Calu3 (cell line): Measurements from ENCODE around the gene TBXAS1. TPM values are rescaled to one million over a fixed set of nuclear protein-coding genes. Genes with fewer than 3 reads are reported as not detected.

Source experiments
- BruUV-seq: library from RNA; stranded (reverse); fragments of 400-500 nt; replicated peaks from 2 replicates; lab custom pipeline; 2021; lab: Mats Ljungman, UMichigan
- CTCF ChIA-PET: fragments of 300-600 bp; sonication (Branson Sonifier 250); formaldehyde crosslinking; loops from one replicate; lab custom pipeline; 2022; ENCODE audit warnings: antibody characterized with exemption; lab: Charles Lee
- DNase-seq: peaks from one replicate; pipeline ENCODE4 v3.0.0; 2022
- H3K27ac Mint-ChIP-seq: one replicate; pipeline ENCODE4 v1.8.0; 2022; ENCODE audit warnings: mixed read lengths; ENCODE audit not compliant: unreplicated experiment
- H3K27me3 Mint-ChIP-seq: one replicate; pipeline ENCODE4 v1.8.0; 2022; ENCODE audit warnings: mixed read lengths; ENCODE audit not compliant: unreplicated experiment
- H3K36me3 Mint-ChIP-seq: one replicate; pipeline ENCODE4 v1.8.0; 2022; ENCODE audit warnings: mild to moderate bottlenecking, moderate library complexity, mixed read lengths; ENCODE audit not compliant: insufficient read depth, unreplicated experiment
- H3K4me1 Mint-ChIP-seq: one replicate; pipeline ENCODE4 v1.8.0; 2022; ENCODE audit warnings: mild to moderate bottlenecking, low read depth, mixed read lengths; ENCODE audit not compliant: unreplicated experiment
- H3K4me3 Mint-ChIP-seq: one replicate; pipeline ENCODE4 v1.8.0; 2022; ENCODE audit warnings: mild to moderate bottlenecking, low read depth, moderate library complexity, mixed read lengths; ENCODE audit not compliant: unreplicated experiment
- H3K9me3 Mint-ChIP-seq: one replicate; pipeline ENCODE4 v1.8.0; 2022; ENCODE audit warnings: low read depth, mixed read lengths; ENCODE audit not compliant: unreplicated experiment
- intact Hi-C: fragments of 100-400 bp; cut with micrococcal nuclease; formaldehyde crosslinking; loops from one replicate; pipeline ENCODE4 v1.10.0; 2022; ENCODE audit not compliant: unreplicated experiment
- total RNA-seq: library from RNA; stranded (reverse); gene quantifications from 2 replicates; pipeline ENCODE4 v1.2.3, GENCODE V29; 2022
- TF ChIP-seq, protein P1 (sequence below): fragments of 200-600 bp; IDR thresholded peaks from one replicate; pipeline ENCODE4 v1.8.0; 2022; ENCODE audit warnings: antibody characterized with exemption; ENCODE audit not compliant: unreplicated experiment

Gene TBXAS1
- total RNA-seq, 1 experiment from 2014 or later: 33.0 TPM

DNA sequence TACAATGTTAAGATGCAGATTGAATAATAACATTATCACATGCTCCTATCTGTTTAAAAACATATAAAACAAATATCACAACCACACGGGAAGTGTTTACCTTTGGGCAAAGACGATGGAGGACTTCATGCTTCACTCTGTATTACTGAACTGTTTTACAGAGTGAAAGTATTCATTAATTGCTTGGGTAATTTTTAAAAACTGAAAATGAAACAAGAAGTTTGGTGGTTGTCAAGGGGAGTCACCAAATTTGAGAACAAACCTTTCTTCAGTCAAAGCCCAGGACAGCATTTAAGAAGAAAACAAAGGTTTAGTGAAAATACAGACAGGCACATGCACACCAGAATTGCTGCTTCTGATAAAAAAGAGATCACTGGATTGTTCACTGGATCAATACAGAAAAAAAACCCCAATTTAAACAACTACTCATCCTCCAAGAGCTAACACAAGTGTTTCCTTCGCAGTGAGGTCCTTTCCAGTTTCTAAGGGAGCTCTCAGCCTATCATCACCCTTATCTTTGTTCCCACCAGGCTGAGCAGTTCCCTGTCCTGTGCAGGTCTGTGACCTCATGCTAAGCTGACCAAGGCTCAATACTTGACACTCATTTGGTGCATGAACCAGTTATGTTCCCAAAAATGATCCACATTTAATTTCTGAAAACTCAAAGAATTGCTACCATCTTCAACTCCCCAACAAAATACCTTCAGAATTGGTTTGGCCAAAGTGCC is 224.9 kb downstream of the TBXAS1 start:
- CTCF ChIA-PET: interaction anchor here (0.6 kb wide), 1 partner anchor 998 kb away, joined by 3 read pairs; no protein-coding TSS in a partner anchor
- BruUV-seq: no TSS peak
- H3K27ac Mint-ChIP-seq: no peak overlapping the region
- H3K4me1 Mint-ChIP-seq: peaks cover 23% of the 10 kb centered on the region
- H3K36me3 Mint-ChIP-seq: peaks cover 5% of the 10 kb centered on the region
- TF ChIP-seq, protein P1, sequence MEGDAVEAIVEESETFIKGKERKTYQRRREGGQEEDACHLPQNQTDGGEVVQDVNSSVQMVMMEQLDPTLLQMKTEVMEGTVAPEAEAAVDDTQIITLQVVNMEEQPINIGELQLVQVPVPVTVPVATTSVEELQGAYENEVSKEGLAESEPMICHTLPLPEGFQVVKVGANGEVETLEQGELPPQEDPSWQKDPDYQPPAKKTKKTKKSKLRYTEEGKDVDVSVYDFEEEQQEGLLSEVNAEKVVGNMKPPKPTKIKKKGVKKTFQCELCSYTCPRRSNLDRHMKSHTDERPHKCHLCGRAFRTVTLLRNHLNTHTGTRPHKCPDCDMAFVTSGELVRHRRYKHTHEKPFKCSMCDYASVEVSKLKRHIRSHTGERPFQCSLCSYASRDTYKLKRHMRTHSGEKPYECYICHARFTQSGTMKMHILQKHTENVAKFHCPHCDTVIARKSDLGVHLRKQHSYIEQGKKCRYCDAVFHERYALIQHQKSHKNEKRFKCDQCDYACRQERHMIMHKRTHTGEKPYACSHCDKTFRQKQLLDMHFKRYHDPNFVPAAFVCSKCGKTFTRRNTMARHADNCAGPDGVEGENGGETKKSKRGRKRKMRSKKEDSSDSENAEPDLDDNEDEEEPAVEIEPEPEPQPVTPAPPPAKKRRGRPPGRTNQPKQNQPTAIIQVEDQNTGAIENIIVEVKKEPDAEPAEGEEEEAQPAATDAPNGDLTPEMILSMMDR: no peak
- intact Hi-C loops: no loop called here
- H3K4me3 Mint-ChIP-seq: no peak overlapping the region
- H3K9me3 Mint-ChIP-seq: no peaks in the 10 kb centered on the region
- H3K27me3 Mint-ChIP-seq: no peaks in the 10 kb centered on the region
- no peak for DNase-seq

DNA sequence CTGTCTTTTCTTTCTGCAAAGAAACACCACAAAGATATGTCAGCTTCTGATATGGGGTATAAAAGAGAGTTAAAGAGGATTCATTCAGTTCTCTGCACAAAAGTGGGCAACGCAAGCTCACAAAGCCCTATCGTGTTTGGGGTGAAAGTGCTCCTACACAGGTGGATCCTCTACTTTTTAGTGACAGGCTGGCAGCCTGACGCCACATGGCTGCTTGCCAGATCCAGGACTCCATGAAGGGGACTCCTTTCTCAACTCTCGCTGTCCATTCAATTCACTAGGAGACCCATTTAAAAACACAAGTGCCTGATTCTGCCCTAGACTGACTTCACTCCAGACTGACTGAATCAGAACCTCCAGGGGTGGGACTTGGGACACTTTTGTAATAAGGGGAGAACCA is 225.7 kb downstream of the TBXAS1 start:
- DNase-seq: no peak
- Mint-ChIP-seq H3K36me3 (peaks cover 11% of the 10 kb centered on the region), H3K27ac (no peak overlapping the region), H3K27me3 (no peaks in the 10 kb centered on the region), H3K4me1 (peaks cover 23% of the 10 kb centered on the region), H3K9me3 (no peaks in the 10 kb centered on the region), H3K4me3 (no peak overlapping the region)
- CTCF ChIA-PET: interaction anchor here (0.6 kb wide), 1 partner anchor 998 kb away, joined by 3 read pairs; no protein-coding TSS in a partner anchor
- TF ChIP-seq, protein P1: no peak
- intact Hi-C loops: loop anchor here (5.0 kb wide), 1 partner anchor 423 kb away; the partner anchor contains the start of gene MKRN1
- BruUV-seq: no TSS peak

DNA sequence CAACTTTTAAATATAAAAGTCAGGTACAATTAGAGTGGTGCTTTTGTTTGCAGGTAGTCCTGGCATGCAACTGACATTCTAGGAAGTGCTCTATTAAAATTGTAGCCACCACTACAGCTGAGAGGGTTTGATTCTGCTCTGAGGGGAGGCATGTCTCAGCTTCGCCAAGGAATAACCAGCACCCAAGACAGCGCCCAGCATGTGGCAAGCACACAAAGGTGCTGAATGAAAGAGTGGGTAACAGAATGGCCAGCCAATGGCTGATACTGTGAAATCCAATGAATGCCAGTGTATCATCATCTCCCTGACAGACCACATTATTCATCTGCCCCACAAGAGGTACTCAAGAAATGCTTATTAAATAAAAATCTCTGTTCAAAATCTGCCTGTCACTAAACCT is 226.8 kb downstream of the TBXAS1 start:
- Mint-ChIP-seq H3K27ac (no peak overlapping the region), H3K4me1 (peaks cover 26% of the 10 kb centered on the region), H3K9me3 (no peaks in the 10 kb centered on the region), H3K27me3 (no peaks in the 10 kb centered on the region), H3K4me3 (no peak overlapping the region), H3K36me3 (peaks cover 11% of the 10 kb centered on the region)
- DNase-seq: no peak
- CTCF ChIA-PET: no interaction called here
- TF ChIP-seq, protein P1: no peak
- intact Hi-C loops: loop anchor here (5.0 kb wide), 1 partner anchor 421 kb away; the partner anchor contains the start of gene MKRN1
- BruUV-seq: no TSS peak

DNA sequence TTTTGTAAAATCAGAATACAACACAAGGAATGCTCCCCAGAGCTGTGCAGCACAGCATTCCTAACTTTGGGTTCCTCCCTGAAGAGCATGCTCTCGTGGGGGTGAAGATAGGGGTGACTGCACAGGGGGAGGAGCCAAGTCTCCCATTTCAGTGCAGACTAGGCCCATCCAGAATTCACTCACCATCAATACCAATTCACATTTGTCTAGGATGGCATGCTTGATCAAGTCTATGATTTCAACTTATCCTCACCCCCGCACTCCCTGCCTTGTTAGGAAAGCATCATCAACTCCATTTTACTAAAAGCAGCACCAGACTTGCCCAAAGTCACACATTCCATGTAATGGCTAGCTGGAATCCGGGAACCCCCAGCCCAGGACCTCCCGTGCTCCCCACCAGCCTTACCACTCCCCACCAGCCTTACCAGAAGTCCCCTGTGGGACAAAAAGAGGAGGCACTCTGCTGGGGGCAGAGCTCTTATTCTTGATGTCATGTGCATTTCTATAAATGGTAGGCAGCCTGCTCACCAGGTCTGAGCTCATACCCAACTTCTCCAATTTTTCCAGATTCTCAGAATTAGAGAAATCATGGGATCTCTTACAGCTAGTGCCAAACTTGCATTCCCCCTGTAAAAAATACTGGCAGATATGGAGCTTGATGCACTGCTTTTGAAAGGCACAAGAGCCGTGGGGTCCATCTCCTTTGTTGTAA is 227.5 kb downstream of the TBXAS1 start:
- no peak overlapping the region for H3K27ac Mint-ChIP-seq
- CTCF ChIA-PET: no interaction called here
- peaks cover 34% of the 10 kb centered on the region for H3K4me1 Mint-ChIP-seq
- no peaks in the 10 kb centered on the region for H3K27me3 Mint-ChIP-seq
- TF ChIP-seq, protein P1: no peak
- H3K36me3 Mint-ChIP-seq: peaks cover 14% of the 10 kb centered on the region
- H3K9me3 Mint-ChIP-seq: no peaks in the 10 kb centered on the region
- intact Hi-C loops: loop anchor here (5.0 kb wide), 1 partner anchor 421 kb away; the partner anchor contains the start of gene MKRN1
- no peak for DNase-seq
- H3K4me3 Mint-ChIP-seq: no peak overlapping the region
- BruUV-seq: no TSS peak
